ENCODE measurements around the gene HAT1. TPM values are rescaled to one million over a fixed set of nuclear protein-coding genes. Genes with fewer than 3 reads are reported as not detected.

The HAT1 gene
- total RNA-seq, 1 donor from 2014 or later = 71.6 TPM

DNA sequence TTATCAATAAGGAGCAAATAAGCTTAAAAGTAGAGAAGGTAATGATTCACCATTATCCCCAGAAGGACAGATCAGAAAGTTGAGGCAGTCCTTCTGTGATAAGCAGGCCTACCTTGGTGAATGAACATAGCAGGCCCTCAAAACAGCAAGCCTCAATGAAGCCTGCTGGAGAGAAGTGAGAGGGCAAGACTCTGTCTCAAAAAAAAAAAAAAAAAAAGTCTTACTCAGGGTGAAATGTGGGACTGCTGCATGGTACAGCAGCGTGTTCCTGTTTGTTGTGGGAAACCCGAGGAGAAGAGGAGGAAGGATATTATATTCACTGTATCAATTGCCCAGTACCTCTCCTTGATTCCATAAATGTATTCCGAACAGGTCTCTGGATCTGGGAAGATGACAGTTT lies 8.7 kb upstream of the HAT1 start:
- intact Hi-C loops (cut with micrococcal nuclease) = no loop called here

DNA sequence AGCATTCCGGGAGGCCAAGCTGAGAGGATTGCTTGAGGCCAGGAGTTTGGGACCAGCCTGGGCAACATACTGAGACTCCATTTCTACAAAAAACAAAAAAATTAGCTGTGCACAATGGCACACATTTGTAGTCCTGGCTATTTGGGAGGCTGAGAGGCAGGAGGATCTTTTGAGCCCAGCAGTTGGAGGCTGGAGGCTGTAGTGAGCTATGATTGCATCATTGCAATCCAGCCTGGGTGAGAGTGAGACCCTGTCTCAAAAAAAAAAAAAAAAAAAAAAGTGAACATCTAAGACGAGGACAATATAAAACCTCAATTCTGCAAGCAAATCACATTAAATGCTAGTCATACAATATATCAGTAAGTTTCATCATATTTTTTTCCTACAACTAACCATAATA lies 2.8 kb upstream of the HAT1 start:
- intact Hi-C loops (cut with micrococcal nuclease) = no loop called here

- intact Hi-C loops (cut with micrococcal nuclease) = loop anchor here (1.0 to 10.0 kb wide), 5 partner anchors 28 to 634 kb away; partner anchors contain the start of genes DLX2, PDK1 and SLC25A12
Observed at GRCh38 chr2:171921970-171922229, 361 bp upstream of the HAT1 start.

DNA sequence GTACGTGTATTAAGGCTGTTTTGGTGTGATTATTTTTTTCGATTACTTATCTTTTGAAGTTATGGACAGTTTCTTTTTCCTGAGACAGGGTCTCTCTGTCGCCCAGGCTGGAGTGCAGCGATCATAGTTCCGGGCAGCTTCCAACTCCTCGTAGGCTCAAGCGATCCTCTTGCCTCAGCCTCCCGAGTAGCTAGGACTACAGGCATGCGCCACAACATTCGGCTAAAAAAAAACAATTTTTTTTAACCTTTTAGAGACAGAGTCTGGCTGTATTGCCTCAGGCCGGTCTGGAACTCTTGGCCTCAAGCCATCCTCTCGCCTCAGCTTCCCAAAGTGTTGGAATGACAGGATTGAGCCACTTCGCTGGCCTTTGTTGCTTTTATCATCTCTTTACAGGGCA lies 945 bp downstream of the HAT1 start:
- intact Hi-C loops (cut with micrococcal nuclease) = loop anchor here (2.0 to 10.0 kb wide), 2 partner anchors 180 to 542 kb away; partner anchors contain the start of gene DLX2

- intact Hi-C loops (cut with micrococcal nuclease) = loop anchor here (10.0 kb wide), 1 partner anchor 540 kb away; no protein-coding TSS in a partner anchor
Observed at GRCh38 chr2:171924170-171924942, 2.1 kb downstream of the HAT1 start.

DNA sequence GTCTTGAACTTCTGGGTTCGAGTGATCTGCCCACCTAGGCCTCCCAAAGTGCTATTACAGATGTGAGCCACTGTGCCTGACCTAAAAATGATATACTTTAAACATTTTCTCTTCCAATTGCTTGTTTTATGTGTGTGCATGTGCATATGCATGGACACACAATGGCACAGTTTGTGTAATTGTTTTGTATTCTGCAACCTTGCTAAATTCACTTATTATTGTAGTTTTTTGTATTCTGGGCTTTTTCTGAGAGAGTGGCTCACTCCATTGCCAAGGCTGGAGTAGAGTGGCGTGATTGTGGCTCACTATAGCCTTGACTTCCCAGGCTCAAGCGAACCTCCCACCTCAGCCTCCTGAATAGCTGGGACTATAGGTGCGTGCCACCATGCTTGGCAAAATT lies 8.1 kb downstream of the HAT1 start:
- intact Hi-C loops (cut with micrococcal nuclease) = no loop called here

GRCh38 chr2:171939058-171939742 lies 16.9 kb downstream of the HAT1 start:
- intact Hi-C loops (cut with micrococcal nuclease) = no loop called here

DNA sequence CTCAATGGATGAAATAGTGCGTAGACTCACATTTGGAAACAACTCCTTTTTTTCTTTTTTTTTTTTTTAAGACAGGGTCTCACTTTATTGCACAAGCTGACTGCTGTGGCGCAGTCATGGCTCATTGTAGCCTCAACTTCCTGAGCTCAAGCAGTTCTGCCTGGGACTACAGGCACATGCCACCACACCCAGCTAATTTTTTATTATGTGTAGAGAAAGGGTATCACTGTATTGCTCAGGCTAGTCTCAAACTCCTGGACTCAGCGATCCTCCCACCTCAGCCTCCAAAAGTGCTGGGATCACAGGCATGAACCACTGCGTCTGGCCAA lies 17.4 kb downstream of the HAT1 start:
- intact Hi-C loops (cut with micrococcal nuclease) = loop anchor here (2.0 kb wide), 1 partner anchor 165 kb away; no protein-coding TSS in a partner anchor

DNA sequence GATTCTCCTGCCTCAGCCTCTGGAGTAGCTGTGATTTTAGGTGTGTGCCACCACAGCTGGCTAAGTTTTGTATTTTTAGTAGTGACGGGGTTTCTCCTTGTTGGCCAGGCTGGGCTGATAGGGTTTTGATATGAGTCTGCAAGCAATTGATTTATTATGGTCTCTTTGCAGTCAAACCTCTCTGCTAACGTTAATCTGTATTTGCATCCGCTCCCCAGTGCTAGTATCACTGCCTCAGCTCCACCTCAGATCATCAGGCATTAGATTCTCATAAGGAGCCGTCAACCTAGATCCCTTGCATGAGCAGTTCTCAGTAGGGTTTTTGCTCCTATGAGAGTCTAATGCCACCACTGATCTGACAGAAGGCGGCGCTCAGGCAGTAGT lies 19.0 kb downstream of the HAT1 start:
- intact Hi-C loops (cut with micrococcal nuclease) = loop anchor here (2.0 kb wide), 1 partner anchor 163 kb away; no protein-coding TSS in a partner anchor

DNA sequence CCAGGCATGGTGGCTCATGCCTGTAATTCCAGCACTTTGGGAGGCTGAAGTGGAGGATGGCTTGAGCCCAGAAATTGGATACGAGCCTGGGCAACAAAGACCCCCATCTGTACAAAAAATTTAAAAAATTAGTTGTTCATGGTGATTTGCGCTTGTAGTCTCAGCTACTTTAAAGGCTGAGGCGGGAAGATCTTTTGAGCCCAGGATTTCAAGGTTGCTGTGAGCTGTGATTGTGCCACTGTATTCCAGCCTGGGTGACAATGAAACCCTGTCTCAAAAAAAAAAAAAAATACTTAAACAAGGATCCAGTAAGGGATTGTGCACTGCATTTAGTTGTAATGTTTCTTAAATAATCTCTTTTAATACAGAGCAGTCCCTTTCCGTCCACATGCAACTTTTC lies 21.6 kb downstream of the HAT1 start:
- intact Hi-C loops (cut with micrococcal nuclease) = no loop called here

DNA sequence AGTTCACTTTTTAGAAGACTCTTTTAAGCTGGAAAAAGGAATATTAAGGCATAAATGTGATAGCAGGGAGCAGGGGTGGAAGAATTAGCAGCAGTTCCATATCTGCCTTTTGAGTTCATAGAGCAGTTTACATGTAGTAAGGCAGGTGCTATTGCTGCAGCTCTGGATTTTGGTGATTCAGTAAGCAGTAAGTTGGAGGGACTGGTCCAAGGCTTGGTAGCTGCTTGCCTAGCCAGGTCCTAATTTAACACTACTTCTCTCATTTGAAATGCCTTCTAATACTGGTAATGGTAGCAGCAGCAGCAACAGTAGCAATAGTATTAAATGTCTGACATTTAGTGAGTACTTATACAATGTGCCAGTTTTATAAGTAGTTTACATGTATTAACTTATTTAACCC lies 30.0 kb downstream of the HAT1 start:
- intact Hi-C loops (cut with micrococcal nuclease) = no loop called here

DNA sequence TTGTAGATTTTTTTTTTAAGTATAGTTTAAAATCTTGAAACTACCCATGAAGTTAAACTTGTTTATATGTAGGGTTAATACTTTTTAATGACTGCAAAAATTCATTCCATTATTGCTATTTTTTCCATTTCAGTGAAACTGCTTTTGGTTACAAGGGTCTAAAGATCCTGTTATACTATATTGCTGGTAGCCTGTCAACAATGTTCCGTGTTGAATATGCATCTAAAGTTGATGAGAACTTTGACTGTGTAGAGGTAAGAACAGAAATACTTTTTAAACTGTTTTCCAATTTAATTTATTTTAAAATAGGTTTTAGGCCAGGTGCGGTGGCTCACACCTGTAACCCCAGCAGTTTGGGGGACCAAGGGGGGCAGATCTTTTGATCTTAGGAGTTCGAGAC lies 30.5 kb downstream of the HAT1 start:
- intact Hi-C loops (cut with micrococcal nuclease) = no loop called here

DNA sequence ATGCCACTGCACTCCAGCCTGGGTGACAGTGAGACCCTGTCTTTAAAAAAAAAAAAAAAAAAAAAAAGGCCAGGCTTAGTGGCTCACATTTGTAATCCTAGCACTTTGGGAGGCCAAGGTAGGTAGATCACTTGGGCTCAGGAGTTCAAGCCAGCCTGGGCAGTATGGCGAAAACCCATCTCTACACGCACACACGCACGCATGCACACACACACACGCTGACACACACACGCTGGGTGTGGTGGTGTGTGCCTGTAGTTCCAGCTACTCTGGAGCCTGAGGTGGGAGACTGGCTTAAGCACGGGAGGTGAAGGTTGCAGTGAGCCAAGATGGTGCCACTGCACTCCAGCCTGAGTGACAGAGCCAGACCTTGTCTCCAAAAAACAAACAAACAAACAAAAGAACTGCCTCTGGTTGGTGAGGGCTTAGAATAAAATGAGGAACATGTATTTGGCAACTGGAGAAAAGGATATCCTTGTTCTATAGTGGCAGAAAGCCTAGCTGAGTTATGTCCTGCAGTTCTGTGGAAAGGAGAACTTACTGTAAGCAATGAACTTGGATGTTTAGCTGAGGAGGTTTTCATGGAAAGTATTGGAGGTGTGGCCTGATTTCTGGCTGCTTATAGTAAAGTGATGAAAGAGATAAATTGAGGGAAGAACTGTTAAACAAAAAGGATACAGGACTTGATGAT lies 34.0 kb downstream of the HAT1 start:
- intact Hi-C loops (cut with micrococcal nuclease) = no loop called here

- intact Hi-C loops (cut with micrococcal nuclease) = no loop called here
Observed at GRCh38 chr2:171957061-171957460, 34.8 kb downstream of the HAT1 start.

DNA sequence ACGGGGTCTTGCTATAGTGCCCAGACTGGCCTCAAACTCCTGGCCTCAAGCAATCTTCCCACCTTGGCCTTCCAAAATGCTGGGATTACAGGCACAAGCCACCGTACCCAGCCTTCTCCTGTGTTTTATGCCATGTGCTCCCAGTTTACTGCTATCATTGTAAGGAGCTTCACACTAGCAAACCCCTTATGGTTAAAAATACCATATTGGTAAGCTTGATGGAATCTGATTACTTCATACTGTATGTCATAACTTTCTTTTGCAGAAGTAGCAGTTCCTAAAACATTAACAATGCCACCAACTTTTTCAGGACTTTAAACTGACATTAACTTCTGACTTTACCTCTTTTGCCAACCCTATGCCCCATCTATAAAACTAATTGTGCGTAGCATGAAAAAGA lies 36.2 kb downstream of the HAT1 start:
- intact Hi-C loops (cut with micrococcal nuclease) = no loop called here

DNA sequence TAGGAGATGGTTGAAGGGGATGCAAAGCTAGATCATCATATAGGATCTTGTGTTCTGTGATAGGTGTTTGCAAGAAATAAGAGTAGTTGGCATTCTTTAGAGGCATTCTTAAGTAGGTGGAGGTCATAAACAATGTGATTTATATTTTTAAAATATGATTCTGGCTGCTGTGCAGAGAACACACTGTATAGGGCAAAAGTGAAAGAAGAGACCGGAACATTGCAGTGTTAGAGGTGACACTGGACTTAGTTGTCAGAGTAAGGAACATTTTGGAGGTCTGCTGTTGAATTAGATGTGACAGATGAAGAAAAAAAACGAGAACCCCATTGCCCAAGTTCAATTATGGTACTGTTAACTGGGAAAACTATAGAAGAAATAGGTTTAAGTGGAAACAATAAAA lies 37.7 kb downstream of the HAT1 start:
- intact Hi-C loops (cut with micrococcal nuclease) = no loop called here

- intact Hi-C loops (cut with micrococcal nuclease) = no loop called here
Observed at GRCh38 chr2:171960570-171960969, 38.3 kb downstream of the HAT1 start.

GRCh38 chr2:171963198-171963597 lies 40.9 kb downstream of the HAT1 start:
- intact Hi-C loops (cut with micrococcal nuclease) = no loop called here

DNA sequence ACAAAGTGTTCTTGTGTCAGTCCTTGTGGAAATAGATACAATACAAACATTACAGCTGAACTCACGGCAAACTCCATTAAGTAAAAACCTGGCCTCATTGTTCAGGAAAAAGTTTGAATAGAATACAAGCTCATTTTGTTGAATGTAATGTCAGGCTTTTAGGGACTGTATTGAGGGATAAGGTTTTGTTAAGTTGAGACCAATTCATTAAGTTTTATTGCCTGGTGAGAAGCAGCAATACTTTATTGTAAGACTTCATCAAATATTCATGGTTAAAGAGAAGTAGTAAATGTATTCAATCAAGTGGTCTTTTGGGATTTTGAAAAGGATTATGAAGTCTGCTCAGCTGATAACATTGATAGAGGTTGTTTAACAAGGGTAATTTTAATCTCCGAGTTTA lies 42.0 kb downstream of the HAT1 start:
- intact Hi-C loops (cut with micrococcal nuclease) = no loop called here

DNA sequence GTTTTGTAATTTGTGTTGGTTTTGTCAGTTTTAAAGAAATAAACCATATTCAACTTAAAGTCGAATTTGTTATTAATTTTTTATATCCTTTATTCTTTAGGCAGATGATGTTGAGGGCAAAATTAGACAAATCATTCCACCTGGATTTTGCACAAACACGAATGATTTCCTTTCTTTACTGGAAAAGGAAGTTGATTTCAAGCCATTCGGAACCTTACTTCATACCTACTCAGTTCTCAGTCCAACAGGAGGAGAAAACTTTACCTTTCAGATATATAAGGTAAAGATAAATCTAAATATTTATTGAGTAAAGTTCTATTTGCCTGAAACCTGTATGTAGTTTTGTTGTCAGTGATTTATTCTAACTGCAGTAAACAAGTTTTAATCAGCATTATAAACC lies 43.0 kb downstream of the HAT1 start:
- intact Hi-C loops (cut with micrococcal nuclease) = no loop called here

DNA sequence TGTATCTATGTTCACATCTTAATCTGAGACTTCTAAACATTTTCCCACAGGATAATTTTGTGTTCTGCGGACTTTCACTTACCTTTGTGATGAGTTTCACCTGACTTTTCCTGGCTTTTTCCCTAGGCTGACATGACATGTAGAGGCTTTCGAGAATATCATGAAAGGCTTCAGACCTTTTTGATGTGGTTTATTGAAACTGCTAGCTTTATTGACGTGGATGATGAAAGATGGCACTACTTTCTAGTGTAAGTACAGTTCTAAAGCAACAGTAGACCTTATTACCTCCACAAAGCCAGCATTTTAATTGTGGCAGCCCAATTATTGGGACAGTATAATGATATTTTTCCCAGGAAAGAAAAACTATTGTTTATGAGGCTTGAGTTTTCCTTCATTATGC lies 43.4 kb downstream of the HAT1 start:
- intact Hi-C loops (cut with micrococcal nuclease) = no loop called here

GRCh38 chr2:171966235-171966634 lies 44.0 kb downstream of the HAT1 start:
- intact Hi-C loops (cut with micrococcal nuclease) = no loop called here

DNA sequence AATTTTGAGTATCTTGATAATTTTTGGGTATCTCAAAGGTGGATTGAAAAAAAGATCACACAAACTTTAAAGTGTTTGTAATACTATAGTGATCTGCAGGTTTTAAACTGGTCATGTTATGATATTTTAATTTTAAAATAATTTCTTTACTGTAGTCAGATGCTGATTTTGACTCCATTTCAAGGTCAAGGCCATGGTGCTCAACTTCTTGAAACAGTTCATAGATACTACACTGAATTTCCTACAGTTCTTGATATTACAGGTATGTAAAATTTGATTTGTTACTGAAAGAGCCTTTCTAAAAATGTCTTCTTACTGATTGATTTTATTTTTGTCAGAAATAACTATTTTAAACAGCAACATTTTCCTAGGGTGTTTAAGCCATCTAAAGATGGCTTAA lies 44.4 kb downstream of the HAT1 start:
- intact Hi-C loops (cut with micrococcal nuclease) = no loop called here
